ENCODE measurements around the gene CFAP74. TPM values are rescaled to one million over a fixed set of nuclear protein-coding genes. Genes with fewer than 3 reads are reported as not detected.

The CFAP74 gene
- total and polyA plus RNA-seq, 2 of the 4 experiments (the other 2 are of a cell fraction): not detected

DNA sequence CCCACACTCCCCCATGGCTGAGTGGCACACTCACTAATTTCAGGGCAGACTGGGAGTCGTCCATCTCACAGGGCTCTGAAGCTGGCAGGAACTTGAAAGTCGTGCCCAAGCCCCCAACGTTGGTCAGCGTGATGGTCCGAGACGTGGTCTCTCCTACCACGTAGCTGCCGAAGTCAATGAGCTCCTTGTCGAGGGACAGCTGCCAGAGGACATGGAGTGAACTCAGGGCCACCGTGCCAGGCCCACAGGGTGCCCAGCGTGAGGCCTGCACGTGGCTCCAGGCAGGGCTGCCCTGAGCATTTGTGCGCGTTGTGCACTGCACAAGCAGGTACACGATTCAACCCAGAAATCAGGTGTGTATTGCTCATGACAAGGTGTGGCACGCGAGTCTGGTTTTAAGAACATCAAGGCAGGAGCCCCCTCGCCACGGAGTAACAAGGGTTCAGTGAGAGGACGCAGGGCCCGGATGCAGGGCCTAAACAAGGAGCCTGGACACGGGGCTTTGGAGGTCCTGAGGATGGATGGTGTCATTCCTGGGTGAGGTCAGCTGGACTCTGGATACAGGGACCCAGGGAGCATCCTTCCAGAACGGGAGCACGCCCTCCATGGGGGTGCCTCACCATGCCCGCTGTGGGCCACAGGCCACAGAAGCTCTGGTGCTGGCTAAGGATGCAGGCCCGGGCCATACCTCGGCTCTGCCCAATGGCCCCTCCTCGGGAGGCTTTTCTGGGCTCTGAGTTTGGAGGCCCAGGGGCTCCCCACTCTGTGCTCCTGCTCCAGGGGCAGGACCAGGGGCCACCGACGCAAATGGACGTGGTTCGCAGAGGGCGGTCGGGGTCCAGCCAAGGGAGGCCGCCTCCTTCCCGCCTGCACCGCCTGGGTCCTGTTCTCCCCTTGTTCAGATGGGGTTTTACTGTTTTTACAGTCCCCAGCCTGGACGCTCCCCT lies 46.7 kb downstream of the CFAP74 start:
- Histone ChIP-seq H2AK9ac (replicated peaks; ENCODE audit: low read depth, low read length, poor library complexity) (no peak overlapping the region), H3K79me1 (ENCODE audit: low read depth in 1 of 2, low read length in 2 of 2) (no peaks in the 10 kb centered on the region), H3K18ac (ENCODE audit: low read depth, low read length) (no peak overlapping the region), H3K9me1 (ENCODE audit: insufficient read depth, low read length) (no peaks in the 10 kb centered on the region), H2BK15ac (ENCODE audit: low read depth, low read length) (no peak overlapping the region), H3K27ac (ENCODE audit: insufficient read depth, low read length) (no peak overlapping the region), H4K5ac (ENCODE audit: low read depth, low read length) (no peak overlapping the region), H3K9ac (ENCODE audit: low read depth, low read length) (no peak overlapping the region), H2AFZ (replicated peaks; ENCODE audit: low read length, poor library complexity) (no peak overlapping the region), H2BK120ac (ENCODE audit: low read depth, low read length) (no peak overlapping the region), H3K27me3 (ENCODE audit: control insufficient read depth, insufficient read depth, low read length) (peaks cover 39% of the 10 kb centered on the region), H3K23ac (ENCODE audit: low read depth, low read length) (no peak overlapping the region), H3K4me1 (ENCODE audit: control insufficient read depth, insufficient read depth, low read length) (peaks cover 2% of the 10 kb centered on the region; the same call in 1 of the 2 replicates), H2AK5ac (ENCODE audit: low read depth, low read length) (no peak overlapping the region), H4K8ac (ENCODE audit: low read depth in 2 of 2, low read length in 2 of 2) (no peak overlapping the region), H2BK20ac (ENCODE audit: low read depth, low read length) (no peak overlapping the region), H3K9me3 (ENCODE audit: control insufficient read depth, insufficient read depth, low read length) (no peaks in the 10 kb centered on the region), H3K56ac (ENCODE audit: extremely low read depth, insufficient read depth, low read length) (no peak overlapping the region), H4K91ac (ENCODE audit: insufficient read depth, low read depth, low read length) (no peak overlapping the region), H3K4ac (ENCODE audit: low read depth, low read length) (no peak overlapping the region), H3K4me2 (ENCODE audit: low read depth, low read length) (no peak overlapping the region), H2BK5ac (ENCODE audit: low read depth, low read length, poor library complexity, severe bottlenecking) (no peak overlapping the region), H3K14ac (replicated peaks; ENCODE audit: low read depth, low read length) (no peak overlapping the region), H3K36me3 (ENCODE audit: control insufficient read depth, insufficient read depth, low read length) (no peaks in the 10 kb centered on the region), H3K4me3 (ENCODE audit: insufficient read depth, low read depth, low read length) (no peak overlapping the region), H4K20me1 (ENCODE audit: insufficient read depth, low read length) (no peaks in the 10 kb centered on the region)
- in situ Hi-C loops (cut with MboI; ENCODE audit: low sequenced_read_pairs): loop anchor here (10.0 to 25.0 kb wide), 2 partner anchors 88 to 405 kb away; no protein-coding TSS in a partner anchor
- ATAC-seq (ENCODE audit: low read depth): no peak
- dilution Hi-C loops (cut with HindIII; ENCODE audit: low sequenced_read_pairs, unreplicated experiment): no loop called here
- intact Hi-C loops (cut with micrococcal nuclease): no loop called here
- CTCF ChIA-PET: no interaction called here
- BruUV-seq (replicated peaks): no TSS peak
- POLR2A ChIA-PET (ENCODE audit: unreplicated experiment): no interaction called here
- TF ChIP-seq CEBPB (IDR thresholded peaks at IDR 0.05; ENCODE audit: low read depth, low read length) (no peak), FOS (IDR thresholded peaks at IDR 0.05; ENCODE audit: low read depth, low read length) (no peak), CHD1 (IDR thresholded peaks at IDR 0.05; ENCODE audit: low read depth, low read length) (no peak), POLR2A (IDR thresholded peaks at IDR 0.05; ENCODE audit: low read depth, low read length) (no peak), BHLHE40 (IDR thresholded peaks at IDR 0.05; ENCODE audit: low read depth, low read length) (no peak), SMC3 (IDR thresholded peaks at IDR 0.05; ENCODE audit: low read depth, low read length) (no peak), MXI1 (IDR thresholded peaks at IDR 0.05; ENCODE audit: borderline replicate concordance, low read depth, low read length) (no peak), MAZ (IDR thresholded peaks at IDR 0.05; ENCODE audit: borderline replicate concordance, low read depth, low read length) (no peak), NFE2L2 (IDR thresholded peaks at IDR 0.05; ENCODE audit: low read depth, low read length) (no peak), RCOR1 (IDR thresholded peaks at IDR 0.05; ENCODE audit: insufficient replicate concordance, low read length) (no peak)
- TF ChIP-seq, protein P1, sequence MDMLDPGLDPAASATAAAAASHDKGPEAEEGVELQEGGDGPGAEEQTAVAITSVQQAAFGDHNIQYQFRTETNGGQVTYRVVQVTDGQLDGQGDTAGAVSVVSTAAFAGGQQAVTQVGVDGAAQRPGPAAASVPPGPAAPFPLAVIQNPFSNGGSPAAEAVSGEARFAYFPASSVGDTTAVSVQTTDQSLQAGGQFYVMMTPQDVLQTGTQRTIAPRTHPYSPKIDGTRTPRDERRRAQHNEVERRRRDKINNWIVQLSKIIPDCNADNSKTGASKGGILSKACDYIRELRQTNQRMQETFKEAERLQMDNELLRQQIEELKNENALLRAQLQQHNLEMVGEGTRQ (IDR thresholded peaks at IDR 0.05; ENCODE audit: low read depth, low read length): no peak
- TF ChIP-seq, protein P2, sequence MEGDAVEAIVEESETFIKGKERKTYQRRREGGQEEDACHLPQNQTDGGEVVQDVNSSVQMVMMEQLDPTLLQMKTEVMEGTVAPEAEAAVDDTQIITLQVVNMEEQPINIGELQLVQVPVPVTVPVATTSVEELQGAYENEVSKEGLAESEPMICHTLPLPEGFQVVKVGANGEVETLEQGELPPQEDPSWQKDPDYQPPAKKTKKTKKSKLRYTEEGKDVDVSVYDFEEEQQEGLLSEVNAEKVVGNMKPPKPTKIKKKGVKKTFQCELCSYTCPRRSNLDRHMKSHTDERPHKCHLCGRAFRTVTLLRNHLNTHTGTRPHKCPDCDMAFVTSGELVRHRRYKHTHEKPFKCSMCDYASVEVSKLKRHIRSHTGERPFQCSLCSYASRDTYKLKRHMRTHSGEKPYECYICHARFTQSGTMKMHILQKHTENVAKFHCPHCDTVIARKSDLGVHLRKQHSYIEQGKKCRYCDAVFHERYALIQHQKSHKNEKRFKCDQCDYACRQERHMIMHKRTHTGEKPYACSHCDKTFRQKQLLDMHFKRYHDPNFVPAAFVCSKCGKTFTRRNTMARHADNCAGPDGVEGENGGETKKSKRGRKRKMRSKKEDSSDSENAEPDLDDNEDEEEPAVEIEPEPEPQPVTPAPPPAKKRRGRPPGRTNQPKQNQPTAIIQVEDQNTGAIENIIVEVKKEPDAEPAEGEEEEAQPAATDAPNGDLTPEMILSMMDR (conservative IDR thresholded peaks at IDR 0.05; ENCODE audit: low read depth, low read length): no peak
- no peak for DNase-seq
- 71% methylated on average over 22 of the region's 38 CpGs; no CpG with 5 or more reads in 1 of the 2 experiments for WGBS, 2 experiments (ENCODE audit: extremely low coverage in 2 of 2, insufficient read length in 1 of 2)
